Right ventricle myocardium inferior (tissue), 1 donor: ENCODE measurements around the gene APOA5. TPM values are rescaled to one million over a fixed set of nuclear protein-coding genes. Genes with fewer than 3 reads are reported as not detected.
"Not testable (repeated sequence)": the region's sequence is repeated elsewhere in the genome, so short reads cannot be mapped to it uniquely, and the experiment has no call there.

ENCODE experiments used
- ATAC-seq: fragments of 200-7000 bp; cut with Tn5 transposase; one replicate; pipeline ENCODE4 v1.9.1; 2020; ENCODE audit warnings: mild to moderate bottlenecking, moderate library complexity
- DNase-seq: peaks from one replicate; pipeline ENCODE4 v3.0.0; 2021; ENCODE audit errors: missing footprints
- intact Hi-C: fragments of 100-400 bp; cut with DNase I; formaldehyde crosslinking; loops from one replicate; pipeline ENCODE4 v1.11.0; 2022
- total RNA-seq: library from RNA; stranded (reverse); fragmentation: NEBNext Ultra II Directional; extraction: Animal tissue kit (Norgen Biotek cat#: 25700); gene quantifications from one replicate; pipeline ENCODE4 v1.2.1, GENCODE V29; 2021
- donor health status: DM: no; HTN: yes; CAD: no; lungs with severe emphysema.

The APOA5 gene
- total RNA-seq, 1 donor from 2014 or later, result not detected

DNA sequence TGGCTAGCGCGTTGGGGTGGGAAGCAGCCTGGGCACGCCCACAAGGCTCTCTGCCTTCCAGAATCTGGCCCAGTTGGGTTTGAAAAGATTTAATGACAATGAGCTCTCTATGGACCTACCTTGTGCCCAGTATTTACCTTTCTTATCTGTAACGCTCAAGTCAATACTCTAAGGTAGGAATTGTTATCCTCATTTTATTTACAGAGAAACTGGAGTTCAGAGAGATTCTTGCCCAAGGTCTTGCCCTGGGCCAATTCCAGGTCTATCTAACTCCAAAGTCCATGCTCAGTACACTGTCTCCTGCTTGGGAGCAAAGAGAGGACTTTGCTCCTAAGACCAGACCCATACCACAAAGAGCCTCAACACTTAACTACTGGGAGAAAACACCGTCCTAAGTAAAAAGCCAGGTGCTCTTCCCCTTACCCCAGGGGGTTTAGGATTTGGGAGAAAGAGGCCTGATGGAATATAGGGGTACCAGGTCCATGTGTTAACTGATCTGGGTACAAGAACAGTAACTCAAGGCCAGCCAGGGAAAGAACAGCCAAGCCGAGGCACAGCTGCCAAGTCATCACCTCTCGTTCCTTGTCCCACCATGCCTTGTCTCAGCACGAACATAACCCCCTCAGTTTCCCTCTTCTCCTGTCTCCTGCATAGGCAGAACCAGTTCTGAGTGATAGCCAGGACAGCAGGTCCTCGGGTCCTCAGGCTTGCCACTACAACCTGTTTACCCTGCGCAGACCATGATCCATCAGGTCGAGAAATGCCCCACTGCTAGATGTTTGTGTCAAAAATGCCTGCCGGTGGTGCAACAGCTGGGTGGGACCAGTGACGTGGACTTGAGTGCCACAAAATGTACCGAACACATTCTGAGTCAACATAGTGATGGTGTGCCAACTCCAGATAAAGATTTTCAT is 16.8 kb upstream of the APOA5 start:
- ATAC-seq, result no peak
- DNase-seq, result no peak
- intact Hi-C loops, result no loop called here

DNA sequence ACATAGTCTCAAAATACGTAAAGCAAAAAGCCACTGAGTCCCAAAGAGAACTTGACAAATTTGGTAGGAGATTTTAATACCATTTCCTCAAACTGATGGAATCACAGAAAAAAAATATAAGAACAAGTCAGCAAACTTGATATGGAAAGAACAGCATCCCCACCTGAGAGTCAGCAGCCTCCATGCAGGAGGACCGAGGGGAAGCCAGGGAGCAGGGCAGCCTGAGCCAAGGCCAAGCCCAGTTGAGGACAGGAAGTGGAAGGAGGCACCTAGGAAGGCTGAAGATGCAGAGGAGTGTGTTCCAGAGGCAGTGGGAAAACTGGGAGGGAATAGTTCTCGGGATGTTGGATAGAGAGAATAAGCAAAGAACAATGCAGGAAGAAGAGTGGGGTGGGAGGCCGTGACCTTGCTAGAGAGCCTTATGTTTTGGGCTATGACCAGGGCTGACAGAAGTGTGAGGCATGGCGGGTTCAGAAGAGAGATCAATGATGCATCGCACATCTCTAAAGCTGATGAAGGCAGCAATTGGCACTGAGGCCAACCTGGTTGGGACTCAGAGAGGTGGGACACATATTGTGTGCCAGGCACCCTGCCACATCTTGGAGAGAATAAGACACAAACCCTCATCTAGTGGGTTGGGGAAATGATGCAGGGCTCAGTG is 16.1 kb upstream of the APOA5 start:
- ATAC-seq (no peak), DNase-seq (no peak)
- intact Hi-C loops, result no loop called here

DNA sequence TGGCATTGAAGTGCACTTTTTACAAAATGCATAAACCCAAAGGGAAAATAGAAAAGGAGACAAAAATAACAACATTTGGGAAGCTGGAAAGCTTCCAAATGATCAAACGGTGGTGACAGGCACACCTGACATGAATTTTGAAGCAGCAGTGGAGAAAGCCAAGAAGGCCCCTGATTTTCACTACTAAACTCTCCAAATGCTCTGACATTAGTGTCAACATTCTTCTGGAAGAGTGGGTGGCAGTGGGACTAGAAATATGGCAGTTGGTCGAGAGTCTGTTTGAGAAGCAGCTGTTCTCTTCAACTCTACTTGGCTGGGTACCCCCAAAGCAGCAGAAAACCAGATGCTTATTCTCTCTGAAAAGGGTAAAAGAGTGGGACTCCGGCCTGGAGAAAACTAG is 12.3 kb upstream of the APOA5 start:
- ATAC-seq (no peak), DNase-seq (no peak)

DNA sequence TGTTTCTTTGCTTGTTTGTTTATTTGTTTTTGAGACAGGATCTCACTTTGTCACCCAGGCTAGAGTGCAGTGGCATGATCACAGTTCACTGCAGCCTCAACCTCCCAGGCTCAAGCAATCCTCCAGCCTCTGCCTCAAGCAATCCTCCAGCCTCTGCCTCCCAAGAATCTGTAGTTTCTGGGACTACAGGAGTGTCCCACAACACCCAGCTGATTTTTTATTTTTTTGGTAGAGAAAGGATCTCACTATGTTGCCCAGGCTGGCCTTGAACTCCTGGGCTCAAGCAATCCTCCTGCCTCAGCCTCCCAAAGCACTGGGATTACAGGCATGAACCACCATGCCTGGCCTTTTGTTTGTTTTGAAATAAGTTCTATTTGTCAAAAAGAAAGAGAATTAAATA is 10.0 kb upstream of the APOA5 start:
- DNase-seq, ATAC-seq, intact Hi-C loops: not testable (repeated sequence)

More for the DNA sequence above, 12.3 kb upstream of the APOA5 start:
- intact Hi-C loops, result no loop called here

DNA sequence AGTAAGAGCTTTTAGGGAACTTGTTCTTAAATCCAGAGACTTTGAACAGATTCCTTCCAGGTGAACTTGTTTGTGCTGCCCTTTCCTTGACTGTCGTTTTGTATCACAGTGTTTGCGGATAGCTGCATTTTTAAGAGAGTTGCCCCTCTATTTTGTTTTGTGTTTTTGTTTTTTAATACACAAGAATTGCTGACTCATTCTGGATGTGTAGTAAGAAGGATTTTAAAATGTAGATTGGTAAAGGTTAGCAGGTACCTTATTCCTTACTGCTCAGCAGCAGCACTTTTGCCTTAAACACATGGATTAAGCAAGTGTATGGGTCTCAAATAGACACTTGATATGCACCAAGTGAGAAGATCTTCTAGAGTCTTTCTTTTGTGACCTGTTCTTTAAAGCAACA is 8.9 kb upstream of the APOA5 start:
- intact Hi-C loops, result no loop called here
- DNase-seq (no peak), ATAC-seq (no peak)

DNA sequence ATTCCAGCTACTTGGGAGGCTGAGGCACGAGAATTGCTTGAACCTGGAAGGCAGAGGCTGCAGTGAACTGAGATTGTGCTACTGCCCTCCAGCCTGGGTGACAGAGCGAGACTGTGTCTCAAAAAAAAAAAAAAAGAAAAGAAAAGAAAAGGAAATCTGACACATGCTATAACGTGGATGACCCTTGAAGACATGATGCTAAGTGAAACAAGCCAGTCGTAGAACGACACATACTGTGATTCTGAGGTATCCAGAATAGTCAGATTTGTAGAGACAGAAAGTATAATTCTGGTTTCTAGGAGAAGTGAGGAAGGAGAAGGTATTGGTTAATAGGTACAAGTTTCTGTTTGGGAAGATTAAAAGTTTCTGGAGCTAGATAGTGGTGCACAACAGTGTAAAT is 6.7 kb upstream of the APOA5 start:
- DNase-seq (no peak), ATAC-seq (no peak)
- intact Hi-C loops, result no loop called here

DNA sequence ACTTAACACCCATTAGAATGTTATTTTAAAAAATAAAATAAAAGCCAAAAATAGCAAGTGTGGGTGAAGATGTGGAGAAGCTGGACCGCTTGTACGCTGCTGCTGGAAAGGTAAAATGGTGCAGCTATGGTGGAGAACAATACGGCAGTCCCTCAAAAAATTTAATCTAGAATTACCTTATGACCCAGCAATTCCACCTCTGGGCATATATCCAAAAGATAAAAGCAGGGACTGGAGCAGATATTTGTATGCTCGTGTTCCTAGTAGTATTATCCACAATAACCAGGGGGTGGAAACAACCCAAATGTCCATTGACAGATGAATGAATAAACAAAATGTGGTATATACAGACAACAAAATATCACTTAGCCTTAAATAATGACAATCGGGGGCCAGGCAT is 6.1 kb upstream of the APOA5 start:
- intact Hi-C loops, result no loop called here
- no peak for DNase-seq
- ATAC-seq, result no peak

DNA sequence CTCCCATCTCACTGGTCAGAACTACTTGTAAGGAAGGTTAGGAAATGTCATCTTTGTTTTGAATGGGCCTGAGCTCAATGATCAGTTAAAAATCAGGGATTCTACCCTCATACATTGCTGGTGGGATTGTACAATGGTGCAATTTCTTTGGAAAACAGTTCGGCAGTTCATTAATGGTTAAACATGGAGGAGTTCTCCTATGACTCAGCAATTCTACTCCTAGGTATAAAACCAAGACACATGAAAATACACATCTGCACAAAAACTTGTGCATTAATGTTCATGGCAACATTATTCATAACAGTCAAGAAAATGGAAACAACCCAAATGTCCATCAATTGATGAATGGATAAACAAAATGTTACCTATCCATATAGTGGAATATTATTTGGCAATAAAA is 4.9 kb upstream of the APOA5 start:
- no peak for DNase-seq
- intact Hi-C loops, result no loop called here
- ATAC-seq, result no peak

DNA sequence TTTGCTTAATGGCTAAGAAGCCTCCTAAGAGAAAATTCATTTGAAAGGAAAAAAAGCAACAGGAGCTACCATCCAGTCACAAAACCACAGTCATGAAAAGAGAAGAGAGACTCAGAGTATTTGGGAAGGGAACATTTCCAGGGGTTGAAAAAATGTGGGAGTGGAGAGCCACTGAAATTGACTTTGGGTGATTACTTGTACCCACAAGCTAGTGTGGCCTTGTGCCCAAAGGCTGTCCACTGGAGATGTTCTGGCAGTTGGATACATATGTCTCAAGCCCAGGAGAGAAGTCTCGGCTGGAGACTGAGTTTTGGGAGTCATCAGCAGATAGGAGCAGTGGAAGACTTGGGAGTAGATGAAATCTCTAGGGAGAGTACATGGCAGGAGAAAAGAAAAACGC is 3.2 kb upstream of the APOA5 start:
- ATAC-seq (no peak), DNase-seq (no peak)
- intact Hi-C loops, result loop anchor here (5.0 kb wide), 1 partner anchor 432 kb away; no protein-coding TSS in a partner anchor

DNA sequence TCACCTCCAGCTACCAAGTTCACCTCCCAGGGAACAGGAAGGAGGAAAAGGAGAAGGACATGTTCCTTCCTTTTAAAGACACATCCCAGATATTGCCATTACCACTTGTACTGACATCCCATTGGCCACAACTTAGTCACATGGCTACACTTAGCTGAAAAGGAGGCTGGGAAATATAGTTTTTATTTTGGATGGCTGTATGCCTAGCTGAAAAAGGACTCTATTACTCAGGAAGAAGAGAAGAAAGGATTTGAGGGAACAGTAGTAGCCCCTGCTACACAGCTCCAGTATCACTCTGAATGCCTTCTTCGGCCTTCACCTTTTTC is 2.1 kb upstream of the APOA5 start:
- intact Hi-C loops, result loop anchor here (5.0 kb wide), 1 partner anchor 434 kb away; no protein-coding TSS in a partner anchor
- DNase-seq (no peak), ATAC-seq (no peak)

DNA sequence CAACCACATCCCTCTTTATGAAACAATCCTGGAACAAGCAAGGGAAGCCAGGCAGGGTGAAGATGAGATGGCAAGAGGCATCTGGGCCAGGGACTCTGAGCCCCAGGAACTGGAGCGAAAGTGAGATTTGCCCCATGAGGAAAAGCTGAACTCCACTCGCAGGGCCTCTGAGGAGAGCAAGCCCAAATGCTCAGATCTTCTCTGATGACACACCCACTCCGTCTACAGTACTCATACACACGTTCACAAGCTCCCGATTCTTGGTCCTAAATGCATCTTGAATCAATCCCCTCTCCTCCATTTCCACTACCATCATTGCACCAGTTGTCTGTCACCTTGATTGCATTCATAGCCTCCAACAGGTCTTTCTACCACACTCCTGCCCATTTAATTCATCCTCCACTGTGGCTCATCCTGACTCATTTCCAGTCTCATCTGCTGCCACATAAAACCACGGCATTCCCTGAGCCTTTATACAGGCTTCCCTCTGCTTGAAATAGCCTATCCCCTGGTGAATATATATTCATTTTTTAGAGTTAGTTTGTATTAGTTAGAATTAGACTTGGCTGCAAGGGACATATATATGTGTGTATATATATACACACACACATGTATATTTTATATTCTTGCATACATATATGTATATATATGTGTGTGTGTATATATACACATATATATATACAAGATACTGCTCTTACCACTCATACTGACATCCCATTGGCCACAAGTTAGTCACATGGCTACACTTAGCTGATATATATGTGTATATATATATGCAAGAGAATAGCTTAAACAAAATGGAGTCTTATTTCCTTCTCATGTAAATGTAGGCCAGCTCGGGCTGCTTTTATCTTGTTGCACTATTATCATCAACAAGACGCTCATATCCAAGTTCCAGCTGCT is 1.4 kb upstream of the APOA5 start:
- intact Hi-C loops, result loop anchor here (5.0 kb wide), 1 partner anchor 434 kb away; no protein-coding TSS in a partner anchor
- DNase-seq (no peak), ATAC-seq (no peak)

DNA sequence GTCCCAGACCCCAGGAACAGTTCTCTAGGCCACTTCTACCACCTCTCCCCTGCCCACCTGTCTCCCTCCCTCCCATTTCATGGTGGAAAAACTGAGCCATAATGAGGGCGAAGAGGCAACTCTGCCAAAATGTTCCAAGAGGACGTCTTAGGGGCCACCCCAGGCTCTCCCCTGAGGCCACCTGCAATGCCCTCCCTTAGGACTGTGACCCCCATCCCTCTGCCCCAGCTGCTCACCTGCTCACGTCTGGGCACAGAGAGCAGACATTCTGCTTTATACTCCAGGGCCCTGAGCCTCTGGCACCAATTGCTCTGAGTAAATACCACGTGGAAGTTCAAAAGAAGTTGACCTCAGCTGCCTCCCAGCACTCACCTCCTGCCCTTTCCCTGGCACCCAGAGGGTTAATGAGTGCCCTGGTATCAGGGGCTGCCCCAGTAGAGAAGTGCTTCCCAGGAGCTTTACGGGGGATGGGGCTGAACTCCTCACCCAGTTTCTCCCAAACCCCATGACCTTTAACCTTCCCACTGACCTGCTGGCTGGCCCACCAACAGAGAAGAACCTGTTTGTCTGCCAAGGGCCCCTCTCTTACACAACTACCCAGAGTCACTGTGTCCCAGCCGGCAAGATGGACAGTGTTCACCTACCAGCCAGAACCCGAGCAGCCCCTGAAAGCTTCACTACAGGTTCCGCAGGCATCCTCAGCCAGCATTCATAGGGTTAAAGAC is 627 bp upstream of the APOA5 start:
- intact Hi-C loops, result loop anchor here (5.0 kb wide), 1 partner anchor 435 kb away; no protein-coding TSS in a partner anchor
- no peak for DNase-seq
- no peak for ATAC-seq

DNA sequence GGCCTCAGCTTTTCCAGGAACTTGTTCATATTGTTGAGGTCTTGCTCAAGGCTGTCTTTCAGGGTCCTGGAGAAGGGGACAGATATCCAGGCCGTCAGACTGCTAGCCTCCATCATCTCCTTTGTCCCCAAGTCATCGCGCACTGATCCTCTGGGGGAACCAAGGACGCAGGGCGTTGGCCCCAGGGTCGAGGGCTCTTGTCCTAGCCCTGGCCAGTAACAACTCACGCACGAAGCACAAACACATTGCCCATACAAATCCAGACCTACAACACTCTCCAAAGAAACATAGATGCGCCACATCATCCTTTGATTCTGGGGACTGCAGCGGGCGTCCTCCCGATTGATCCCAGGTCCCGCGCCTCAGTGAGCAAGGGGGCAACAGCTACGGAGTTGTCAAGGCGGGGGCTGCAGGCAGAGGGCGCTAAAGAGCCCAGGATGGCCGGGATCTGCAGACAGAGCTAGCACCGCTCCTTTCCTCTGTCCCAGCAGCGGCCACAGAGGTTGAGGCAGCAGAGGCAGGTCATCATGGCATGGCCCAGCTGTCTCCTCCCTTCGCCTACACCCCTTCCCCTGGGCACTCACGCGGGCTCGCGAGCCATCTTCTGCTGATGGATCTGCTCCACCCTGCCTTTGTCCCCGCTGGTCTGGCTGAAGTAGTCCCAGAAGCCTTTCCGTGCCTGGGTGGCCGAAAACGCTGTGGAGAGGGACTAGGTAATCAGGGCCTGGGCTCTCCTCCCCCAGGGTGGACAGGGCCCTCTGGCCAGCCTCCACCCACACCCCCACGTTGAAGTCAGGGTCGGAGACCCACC is 472 bp downstream of the APOA5 start:
- intact Hi-C loops, result loop anchor here (2.0 to 5.0 kb wide), 2 partner anchors 316 to 436 kb away; no protein-coding TSS in a partner anchor
- DNase-seq (peak; percentile 86), ATAC-seq (peak; percentile 71)

DNA sequence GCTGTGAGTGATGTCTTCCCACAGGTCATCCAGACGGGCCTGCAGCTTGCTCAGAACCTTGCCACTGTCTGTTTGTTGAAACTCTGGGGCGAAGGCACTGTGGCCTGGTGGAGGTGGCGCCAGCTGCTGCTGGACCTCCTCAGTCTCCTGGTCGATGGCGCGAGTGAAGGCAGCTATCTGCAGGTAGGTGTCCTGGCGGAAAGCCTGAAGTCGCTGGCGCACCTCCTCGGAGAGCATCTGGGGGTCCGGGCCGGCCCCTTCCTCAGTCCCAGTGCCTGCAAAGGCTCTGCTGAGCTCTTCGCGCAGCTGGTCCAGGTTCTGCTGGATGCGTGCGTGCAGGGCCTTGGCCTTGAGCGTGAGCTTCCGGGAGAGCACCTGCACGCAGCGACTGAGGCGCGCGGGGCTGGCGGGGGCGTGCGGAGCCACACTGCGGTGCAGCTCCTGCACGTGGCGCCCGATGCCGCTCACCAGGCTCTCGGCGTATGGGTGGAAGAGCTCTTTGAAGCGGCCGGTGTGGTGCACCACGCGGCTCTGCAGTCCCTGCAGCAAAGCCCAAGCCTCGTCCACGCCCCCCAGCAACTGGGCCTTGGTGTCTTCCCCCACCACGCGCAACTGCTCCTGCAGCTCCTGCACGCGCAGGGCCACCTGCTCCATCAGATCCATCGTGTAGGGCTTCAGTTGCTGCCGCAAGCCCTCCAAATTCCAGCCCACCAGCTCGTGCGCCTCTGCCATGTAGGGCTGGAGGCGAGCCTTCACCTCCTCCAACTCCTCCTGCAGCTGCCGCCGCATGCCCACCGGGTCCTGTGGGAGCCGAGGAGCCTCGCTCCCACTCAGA is 1.3 kb downstream of the APOA5 start:
- peak; percentile 66 for DNase-seq
- intact Hi-C loops, result loop anchor here (2.0 to 5.0 kb wide), 2 partner anchors 316 to 437 kb away; no protein-coding TSS in a partner anchor
- no peak for ATAC-seq

DNA sequence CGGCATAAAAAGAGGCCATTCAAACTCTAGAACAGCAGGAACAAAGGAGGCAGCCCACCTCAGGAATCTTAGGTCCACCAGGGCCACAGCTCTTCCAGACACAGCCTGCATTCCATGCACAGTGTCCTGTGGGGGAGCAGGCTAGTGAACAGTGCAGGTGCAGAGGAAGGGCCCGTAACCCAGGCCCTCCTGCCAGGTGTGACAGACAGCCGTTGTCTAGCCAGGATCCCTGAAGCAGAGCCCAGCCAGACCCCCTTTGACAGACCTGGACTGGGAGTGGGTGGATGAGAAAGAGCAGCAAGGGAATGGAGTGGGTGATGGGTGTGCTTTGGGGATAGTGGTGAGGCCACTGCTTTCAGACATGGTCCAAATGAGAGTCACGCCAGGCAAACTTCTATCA is 2.7 kb downstream of the APOA5 start:
- DNase-seq, result no peak
- intact Hi-C loops, result loop anchor here (2.0 kb wide), 1 partner anchor 46 kb away; no protein-coding TSS in a partner anchor
- ATAC-seq, result no peak

DNA sequence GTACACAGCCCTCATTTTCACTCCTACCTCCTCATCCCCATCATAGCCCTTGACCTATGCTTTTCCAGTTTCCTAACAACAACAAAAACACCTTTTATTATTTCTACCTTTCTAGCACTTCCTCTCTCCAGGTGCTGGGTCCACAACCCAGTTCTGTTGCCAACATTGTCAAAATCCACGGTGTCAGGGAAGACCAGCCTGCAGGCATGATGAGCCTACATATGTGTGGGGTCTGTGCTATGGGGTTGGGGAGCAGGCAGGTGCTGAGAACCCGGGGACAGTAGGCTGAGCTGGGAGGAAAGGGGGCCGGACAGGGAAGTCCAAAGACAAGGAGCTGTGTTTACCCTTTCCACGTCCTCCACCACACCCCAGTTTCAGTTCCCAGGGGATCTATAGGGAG is 3.1 kb downstream of the APOA5 start:
- DNase-seq (no peak), ATAC-seq (no peak)
- intact Hi-C loops, result loop anchor here (2.0 kb wide), 1 partner anchor 46 kb away; no protein-coding TSS in a partner anchor
